HG02763 (cell line): Measurements from ENCODE around the gene GNG7.
"Not testable (repeated sequence)": the region's sequence is repeated elsewhere in the genome, so short reads cannot be mapped to it uniquely, and the experiment has no call there.

ENCODE experiments used
- ATAC-seq: cut with Tn5 transposase; IDR thresholded peaks from one replicate; pipeline ENCODE4 v1.9.1; 2021; ENCODE audit warnings: mild to moderate bottlenecking, moderate library complexity; ENCODE audit not compliant: unreplicated experiment

GNG7 gene

GRCh38 chr19:2625434-2625833 lies 77.1 kb downstream of the GNG7 start:
- ATAC-seq: no peak

GRCh38 chr19:2624537-2625091 lies 77.9 kb downstream of the GNG7 start:
- ATAC-seq: no peak

- no peak for ATAC-seq
Observed at GRCh38 chr19:2623798-2624197, 78.7 kb downstream of the GNG7 start.

- ATAC-seq: not testable (repeated sequence)
Observed at GRCh38 chr19:2622371-2622961, 80.0 kb downstream of the GNG7 start.

- no peak for ATAC-seq
Observed at GRCh38 chr19:2619076-2619475, 83.4 kb downstream of the GNG7 start.

- no peak for ATAC-seq
Observed at GRCh38 chr19:2618611-2619010, 83.9 kb downstream of the GNG7 start.

- ATAC-seq: no peak
Observed at GRCh38 chr19:2617393-2618165, 84.9 kb downstream of the GNG7 start.

GRCh38 chr19:2616741-2617392 lies 85.6 kb downstream of the GNG7 start:
- ATAC-seq: no peak

- ATAC-seq: no peak
Observed at GRCh38 chr19:2615782-2616181, 86.7 kb downstream of the GNG7 start.

- no peak for ATAC-seq
Observed at GRCh38 chr19:2613507-2614295, 88.8 kb downstream of the GNG7 start.

GRCh38 chr19:2612619-2613249 lies 89.8 kb downstream of the GNG7 start:
- ATAC-seq: no peak

GRCh38 chr19:2611483-2612464 lies 90.7 kb downstream of the GNG7 start:
- ATAC-seq: no peak

- peak; percentile 36 for ATAC-seq
Observed at GRCh38 chr19:2610637-2611482, 91.6 kb downstream of the GNG7 start.

GRCh38 chr19:2609389-2610116 lies 92.9 kb downstream of the GNG7 start:
- no peak for ATAC-seq

- ATAC-seq: not testable (repeated sequence)
Observed at GRCh38 chr19:2609034-2609388, 93.5 kb downstream of the GNG7 start.

- ATAC-seq: no peak
Observed at GRCh38 chr19:2608602-2608922, 93.9 kb downstream of the GNG7 start.

GRCh38 chr19:2607712-2608601 lies 94.5 kb downstream of the GNG7 start:
- ATAC-seq: peak; percentile 35
